HK-2 (cell line): Measurements from ENCODE around the gene MIDN.
A peak's percentile ranks its signal among the peaks of the same experiment; 100 is the strongest.

Experiments used
- DNase-seq: peaks from one replicate; pipeline ENCODE4 v3.0.0-alpha.2; 2018; ENCODE audit not compliant: unreplicated experiment

The MIDN gene

GRCh38 chr19:1233115-1233667 is 15.2 kb upstream of the MIDN start:
- no peak for DNase-seq

GRCh38 chr19:1234051-1234954 is 14.1 kb upstream of the MIDN start:
- DNase-seq: no peak

GRCh38 chr19:1234955-1235380 is 13.4 kb upstream of the MIDN start:
- no peak for DNase-seq

GRCh38 chr19:1235625-1236538 is 12.5 kb upstream of the MIDN start:
- no peak for DNase-seq

GRCh38 chr19:1236576-1236975 is 11.8 kb upstream of the MIDN start:
- no peak for DNase-seq

- no peak for DNase-seq
These were observed 11.2 kb upstream of the MIDN start for GRCh38 chr19:1237027-1237659.

GRCh38 chr19:1237754-1238368 is 10.5 kb upstream of the MIDN start, which contains the start of gene CBARP:
Gene CBARP, minus strand, starts transcription at chr19:1238005. Its CDS starts 1,905 bp downstream, at chr19:1236100.
- DNase-seq: peak; percentile 47

- DNase-seq: no peak
These were observed 9.7 kb upstream of the MIDN start for GRCh38 chr19:1238369-1239303.

GRCh38 chr19:1239420-1239795 is 9.0 kb upstream of the MIDN start:
- no peak for DNase-seq

GRCh38 chr19:1239796-1240737 is 8.3 kb upstream of the MIDN start:
- peak; percentile 82 for DNase-seq

- no peak for DNase-seq
These were observed 7.5 kb upstream of the MIDN start for GRCh38 chr19:1240925-1241324.

GRCh38 chr19:1241417-1242095 is 6.8 kb upstream of the MIDN start, which contains the start of gene ATP5F1D:
Gene ATP5F1D, plus strand, starts transcription at chr19:1241751. Its CDS starts 100 bp downstream, at chr19:1241851.
- DNase-seq: peak; percentile 93

- DNase-seq: peak; percentile 77
These were observed 4.4 kb upstream of the MIDN start for GRCh38 chr19:1243768-1244692.

- no peak for DNase-seq
These were observed 3.5 kb upstream of the MIDN start for GRCh38 chr19:1244693-1245451.

GRCh38 chr19:1245494-1246264 is 2.7 kb upstream of the MIDN start:
- no peak for DNase-seq
